ENCODE measurements around the gene CUEDC1.

Gene CUEDC1

GRCh38 chr17:57954397-57955182 is 622 bp downstream of the CUEDC1 start:
- ChIA-PET POLR2A (no interaction called here), CTCF (interaction anchor here (0.7 to 6.5 kb wide), 20 partner anchors 10 to 158 kb away, joined by 3 to 33 read pairs (median 4); no protein-coding TSS in a partner anchor)
- no peak for DNase-seq (ENCODE audit: extremely low spot score)
- TF ChIP-seq CTCF (IDR thresholded peaks at IDR 0.05; ENCODE audit: control extremely low read depth, extremely low read depth, low read depth, missing control alignments), result no peak

- ChIA-PET CTCF (interaction anchor here (0.7 to 6.5 kb wide), 21 partner anchors 8 to 710 kb away, joined by 3 to 33 read pairs (median 3); no protein-coding TSS in a partner anchor), POLR2A (no interaction called here)
- no peak for TF ChIP-seq CTCF (IDR thresholded peaks at IDR 0.05; ENCODE audit: control extremely low read depth, extremely low read depth, low read depth, missing control alignments)
- no peak for DNase-seq (ENCODE audit: extremely low spot score)
Measured at GRCh38 chr17:57953705-57954396, 1.4 kb downstream of the CUEDC1 start.

GRCh38 chr17:57953219-57953618 is 2.0 kb downstream of the CUEDC1 start:
- ChIA-PET CTCF (interaction anchor here (1.0 to 6.5 kb wide), 17 partner anchors 9 to 710 kb away, joined by 3 to 33 read pairs (median 5); no protein-coding TSS in a partner anchor), POLR2A (no interaction called here)
- no peak for TF ChIP-seq CTCF (IDR thresholded peaks at IDR 0.05; ENCODE audit: control extremely low read depth, extremely low read depth, low read depth, missing control alignments)
- DNase-seq (ENCODE audit: extremely low spot score), result no peak

- POLR2A ChIA-PET, result interaction anchor here (0.6 kb wide), 1 partner anchor 502 kb away, joined by 4 read pairs; no protein-coding TSS in a partner anchor
- no peak for DNase-seq (ENCODE audit: extremely low spot score)
- TF ChIP-seq CTCF (IDR thresholded peaks at IDR 0.05; ENCODE audit: control extremely low read depth, extremely low read depth, low read depth, missing control alignments), result no peak
- CTCF ChIA-PET, result interaction anchor here (0.9 to 6.5 kb wide), 8 partner anchors 9 to 117 kb away, joined by 3 to 33 read pairs (median 4); no protein-coding TSS in a partner anchor
Measured at GRCh38 chr17:57949649-57950048, 5.6 kb downstream of the CUEDC1 start.

GRCh38 chr17:57948555-57949420 is 6.4 kb downstream of the CUEDC1 start:
- ChIA-PET CTCF (interaction anchor here (0.9 to 3.9 kb wide), 13 partner anchors 9 to 116 kb away, joined by 3 to 13 read pairs (median 5); no protein-coding TSS in a partner anchor), POLR2A (no interaction called here)
- no peak for TF ChIP-seq CTCF (IDR thresholded peaks at IDR 0.05; ENCODE audit: control extremely low read depth, extremely low read depth, low read depth, missing control alignments)
- DNase-seq (ENCODE audit: extremely low spot score), result no peak
